Testis (tissue), 2 donors: ENCODE measurements around the gene PTPRS.

Experiments
- POLR2A ChIP-seq: fragments of 450-650 bp; IDR thresholded peaks from one replicate; pipeline ENCODE4 v1.6.1; 2017; ENCODE audit warnings: antibody characterized with exemption, mild to moderate bottlenecking, moderate library complexity
- TF ChIP-seq, protein P1 (sequence below), 3 experiments: fragments of 450-650 bp in 2 of 3; fragments of 200-600 bp in 1 of 3; sonication (generic) in 1 of 3; IDR thresholded peaks; one replicate each; pipeline ENCODE4 v1.5.1; 2016 to 2019; ENCODE audit warnings: antibody characterized with exemption in 3 of 3, mild to moderate bottlenecking in 2 of 3, moderate library complexity in 1 of 3

DNA sequence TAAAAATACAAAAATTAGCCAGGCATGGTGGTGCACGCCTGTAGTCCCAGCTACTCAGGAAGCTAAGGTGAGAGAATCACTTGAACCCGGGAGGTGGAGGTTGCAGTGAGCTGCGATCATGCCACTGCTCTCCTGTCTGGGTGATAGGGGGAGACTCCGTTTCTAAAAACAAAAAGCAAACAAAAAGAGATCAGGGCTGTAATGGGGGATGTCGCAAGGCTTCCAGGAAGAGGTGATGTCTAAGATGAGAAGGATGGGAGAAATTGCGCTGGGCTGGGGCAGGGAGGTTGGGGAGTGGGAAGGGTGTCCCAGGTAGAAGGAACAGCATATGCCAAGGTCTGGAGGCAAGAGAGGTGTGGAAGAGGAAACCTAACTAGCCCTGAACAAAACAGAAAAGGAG lies 36.1 kb downstream of the PTPRS start:
- TF ChIP-seq, protein P1, sequence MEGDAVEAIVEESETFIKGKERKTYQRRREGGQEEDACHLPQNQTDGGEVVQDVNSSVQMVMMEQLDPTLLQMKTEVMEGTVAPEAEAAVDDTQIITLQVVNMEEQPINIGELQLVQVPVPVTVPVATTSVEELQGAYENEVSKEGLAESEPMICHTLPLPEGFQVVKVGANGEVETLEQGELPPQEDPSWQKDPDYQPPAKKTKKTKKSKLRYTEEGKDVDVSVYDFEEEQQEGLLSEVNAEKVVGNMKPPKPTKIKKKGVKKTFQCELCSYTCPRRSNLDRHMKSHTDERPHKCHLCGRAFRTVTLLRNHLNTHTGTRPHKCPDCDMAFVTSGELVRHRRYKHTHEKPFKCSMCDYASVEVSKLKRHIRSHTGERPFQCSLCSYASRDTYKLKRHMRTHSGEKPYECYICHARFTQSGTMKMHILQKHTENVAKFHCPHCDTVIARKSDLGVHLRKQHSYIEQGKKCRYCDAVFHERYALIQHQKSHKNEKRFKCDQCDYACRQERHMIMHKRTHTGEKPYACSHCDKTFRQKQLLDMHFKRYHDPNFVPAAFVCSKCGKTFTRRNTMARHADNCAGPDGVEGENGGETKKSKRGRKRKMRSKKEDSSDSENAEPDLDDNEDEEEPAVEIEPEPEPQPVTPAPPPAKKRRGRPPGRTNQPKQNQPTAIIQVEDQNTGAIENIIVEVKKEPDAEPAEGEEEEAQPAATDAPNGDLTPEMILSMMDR (IDR thresholded peaks at IDR 0.05) = no peak
- TF ChIP-seq POLR2A = no peak
